Measurements from ENCODE around the gene TENM4. TPM values are rescaled to one million over a fixed set of nuclear protein-coding genes. Genes with fewer than 3 reads are reported as not detected.

TENM4 gene
- total and polyA plus RNA-seq, 11 donors: 0.08 to 6.4 (median 1.0) TPM

- Histone ChIP-seq H3K4me3 (no peak overlapping the region), H3K36me3 (no peaks in the 10 kb centered on the region), H3K4me1 (no peaks in the 10 kb centered on the region), H3K9me3 (no peaks in the 10 kb centered on the region), H3K27ac (no peak overlapping the region), H3K27me3 (peaks cover 0 to 10% (median 0%) of the 10 kb centered on the region in 9 donors)
- WGBS, 4 donors: 14 to 27% (median 18%) methylated on average over 5 of the region's 5 CpGs
- ATAC-seq (no peak), DNase-seq (no peak)
- TF ChIP-seq, protein P1, sequence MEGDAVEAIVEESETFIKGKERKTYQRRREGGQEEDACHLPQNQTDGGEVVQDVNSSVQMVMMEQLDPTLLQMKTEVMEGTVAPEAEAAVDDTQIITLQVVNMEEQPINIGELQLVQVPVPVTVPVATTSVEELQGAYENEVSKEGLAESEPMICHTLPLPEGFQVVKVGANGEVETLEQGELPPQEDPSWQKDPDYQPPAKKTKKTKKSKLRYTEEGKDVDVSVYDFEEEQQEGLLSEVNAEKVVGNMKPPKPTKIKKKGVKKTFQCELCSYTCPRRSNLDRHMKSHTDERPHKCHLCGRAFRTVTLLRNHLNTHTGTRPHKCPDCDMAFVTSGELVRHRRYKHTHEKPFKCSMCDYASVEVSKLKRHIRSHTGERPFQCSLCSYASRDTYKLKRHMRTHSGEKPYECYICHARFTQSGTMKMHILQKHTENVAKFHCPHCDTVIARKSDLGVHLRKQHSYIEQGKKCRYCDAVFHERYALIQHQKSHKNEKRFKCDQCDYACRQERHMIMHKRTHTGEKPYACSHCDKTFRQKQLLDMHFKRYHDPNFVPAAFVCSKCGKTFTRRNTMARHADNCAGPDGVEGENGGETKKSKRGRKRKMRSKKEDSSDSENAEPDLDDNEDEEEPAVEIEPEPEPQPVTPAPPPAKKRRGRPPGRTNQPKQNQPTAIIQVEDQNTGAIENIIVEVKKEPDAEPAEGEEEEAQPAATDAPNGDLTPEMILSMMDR (IDR thresholded peaks at IDR 0.05): no peak
- TF ChIP-seq POLR2A (IDR thresholded peaks at IDR 0.05): no peak
- intact Hi-C loops (cut with DNase I): loop anchor here in 1 of 10 donors (10.0 kb wide), 1 partner anchor 1395 kb away; no protein-coding TSS in a partner anchor
Observed at GRCh38 chr11:79309407-79309806, 131.4 kb downstream of the TENM4 start.

DNA sequence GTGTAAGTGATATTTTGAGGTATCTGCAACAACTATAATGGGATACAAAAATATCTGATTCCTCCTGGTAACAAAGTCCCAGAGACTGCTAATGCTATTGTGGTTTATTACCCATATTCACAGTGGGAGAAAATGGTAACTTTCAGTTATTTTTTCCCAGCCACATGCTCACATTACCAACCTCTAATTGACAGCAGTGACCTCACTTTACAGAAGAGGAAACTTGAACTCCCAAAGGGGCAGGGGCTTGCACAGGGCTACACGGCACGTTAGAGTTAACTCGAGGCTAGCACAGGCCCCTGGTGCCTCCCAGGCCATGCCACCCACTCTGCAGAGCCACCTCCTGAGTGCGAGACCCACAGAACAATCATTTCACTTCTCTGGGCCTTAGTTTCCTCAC is 132.4 kb downstream of the TENM4 start:
- peaks cover 0 to 10% (median 0%) of the 10 kb centered on the region in 9 donors for H3K27me3 ChIP-seq
- H3K36me3 ChIP-seq: no peaks in the 10 kb centered on the region
- 63 to 87% (median 73%) methylated on average over 4 of the region's 4 CpGs for WGBS, 4 donors
- H3K9me3 ChIP-seq: no peaks in the 10 kb centered on the region
- no peak overlapping the region for H3K4me3 ChIP-seq
- no peak for ATAC-seq
- H3K27ac ChIP-seq: no peak overlapping the region
- intact Hi-C loops (cut with DNase I): loop anchor here in 1 of 10 donors (10.0 kb wide), 1 partner anchor 1396 kb away; no protein-coding TSS in a partner anchor
- DNase-seq: no peak
- H3K4me1 ChIP-seq: no peaks in the 10 kb centered on the region
- TF ChIP-seq, protein P1 (IDR thresholded peaks at IDR 0.05): no peak
- no peak for TF ChIP-seq POLR2A (IDR thresholded peaks at IDR 0.05)

GRCh38 chr11:79304599-79305212 is 136.1 kb downstream of the TENM4 start:
- TF ChIP-seq, protein P1 (IDR thresholded peaks at IDR 0.05): no peak
- TF ChIP-seq POLR2A (IDR thresholded peaks at IDR 0.05): no peak

GRCh38 chr11:79296141-79296540 is 144.7 kb downstream of the TENM4 start:
- no peak for ATAC-seq
- H3K4me3 ChIP-seq: no peak overlapping the region
- no peak overlapping the region for H3K27ac ChIP-seq
- TF ChIP-seq POLR2A (IDR thresholded peaks at IDR 0.05): no peak
- TF ChIP-seq, protein P1 (IDR thresholded peaks at IDR 0.05): no peak
- WGBS, 4 donors: 48 to 73% (median 64%) methylated on average over 3 of the region's 3 CpGs
- intact Hi-C loops (cut with DNase I): no loop called here
- no peaks in the 10 kb centered on the region for H3K27me3 ChIP-seq
- no peaks in the 10 kb centered on the region for H3K4me1 ChIP-seq
- H3K9me3 ChIP-seq: no peaks in the 10 kb centered on the region
- H3K36me3 ChIP-seq: no peaks in the 10 kb centered on the region
- DNase-seq: no peak

More at GRCh38 chr11:79304599-79305212, 136.1 kb downstream of the TENM4 start:
- no peaks in the 10 kb centered on the region for H3K27me3 ChIP-seq
- DNase-seq (no peak), ATAC-seq (peak in 2 of 4 donors; percentile 16 to 26)
- H3K4me1 ChIP-seq: no peaks in the 10 kb centered on the region
- intact Hi-C loops (cut with DNase I): loop anchor here in 1 of 10 donors (10.0 kb wide), 1 partner anchor 1400 kb away; no protein-coding TSS in a partner anchor
- H3K36me3 ChIP-seq: no peaks in the 10 kb centered on the region
- H3K27ac ChIP-seq: no peak overlapping the region
- no peaks in the 10 kb centered on the region for H3K9me3 ChIP-seq
- 52 to 63% (median 58%) methylated on average over 4 of the region's 4 CpGs for WGBS, 4 donors
- H3K4me3 ChIP-seq: no peak overlapping the region

All from heart left ventricle (tissue), 16 donors.